ENCODE results near the gene SUMO3.

DNA sequence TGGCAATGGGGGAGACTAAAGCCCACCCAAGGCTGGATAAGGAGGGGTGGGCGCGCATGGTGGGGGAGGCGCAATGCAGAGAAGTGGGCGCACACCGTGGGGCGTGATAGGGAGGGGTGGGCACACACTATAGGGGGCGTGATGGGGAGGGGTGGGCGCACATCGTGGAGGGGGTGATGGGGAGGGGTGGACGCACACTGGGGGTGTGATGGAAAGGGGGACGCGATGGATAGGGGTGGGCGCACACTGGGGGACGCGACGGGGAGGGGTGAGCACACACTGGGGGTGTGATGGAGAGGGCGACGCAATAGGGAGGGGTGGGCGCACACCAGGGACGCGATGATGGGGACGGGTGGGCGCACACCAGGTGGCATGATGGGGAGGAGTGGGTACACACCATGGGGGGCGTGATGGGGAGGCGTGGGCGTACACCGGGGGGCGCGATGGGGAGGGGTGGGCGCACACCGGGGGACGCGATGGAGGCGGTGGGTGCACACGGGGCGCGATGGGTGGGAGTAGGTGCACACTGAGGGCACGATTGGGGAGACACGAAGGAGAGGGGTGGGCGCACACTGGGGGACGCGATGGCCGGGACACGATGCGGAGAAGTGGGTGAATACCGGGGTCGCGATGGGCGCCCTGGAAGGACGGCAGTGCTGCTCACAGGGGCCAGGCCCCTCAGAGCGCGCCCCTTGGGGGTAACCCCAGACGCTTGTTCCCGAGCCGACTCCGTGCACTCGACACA is 929 bp downstream of the SUMO3 start:
- TF ChIP-seq POLR2A (IDR thresholded peaks at IDR 0.05; ENCODE audit: low read depth, low read length), result no peak
- no peak for TF ChIP-seq POLR2AphosphoS5 (IDR thresholded peaks at IDR 0.05; ENCODE audit: low read depth, low read length)
- TF ChIP-seq TAF1 (IDR thresholded peaks at IDR 0.05; ENCODE audit: borderline replicate concordance, low read depth, low read length), result no peak
